ENCODE measurements around the gene ETHE1.

The ETHE1 gene

GRCh38 chr19:43507880-43508279 is 19.1 kb downstream of the ETHE1 start:
- no peak for TF ChIP-seq CTCF (IDR thresholded peaks at IDR 0.05)

GRCh38 chr19:43506629-43507028 is 20.4 kb downstream of the ETHE1 start:
- no peak for TF ChIP-seq CTCF (IDR thresholded peaks at IDR 0.05)

- TF ChIP-seq CTCF (IDR thresholded peaks at IDR 0.05) = no peak
Measured at GRCh38 chr19:43505941-43506340, 21.1 kb downstream of the ETHE1 start.

GRCh38 chr19:43505186-43505456 is 21.9 kb downstream of the ETHE1 start:
- no peak for TF ChIP-seq CTCF (IDR thresholded peaks at IDR 0.05)

- TF ChIP-seq CTCF (IDR thresholded peaks at IDR 0.05) = no peak
Measured at GRCh38 chr19:43504426-43505185, 22.4 kb downstream of the ETHE1 start, which contains the start of gene PHLDB3. PHLDB3 (minus strand) TSS chr19:43504746; CDS start chr19:43504118, 628 bp downstream.

- TF ChIP-seq CTCF (IDR thresholded peaks at IDR 0.05) = 0 out of 2 replicates have a peak, but pooled peaks have one; percentile 29
Measured at GRCh38 chr19:43503501-43504425, 23.2 kb downstream of the ETHE1 start.

- no peak for TF ChIP-seq CTCF (IDR thresholded peaks at IDR 0.05)
Measured at GRCh38 chr19:43502419-43502976, 24.5 kb downstream of the ETHE1 start.
